ENCODE data around the gene STAM.

STAM gene

DNA sequence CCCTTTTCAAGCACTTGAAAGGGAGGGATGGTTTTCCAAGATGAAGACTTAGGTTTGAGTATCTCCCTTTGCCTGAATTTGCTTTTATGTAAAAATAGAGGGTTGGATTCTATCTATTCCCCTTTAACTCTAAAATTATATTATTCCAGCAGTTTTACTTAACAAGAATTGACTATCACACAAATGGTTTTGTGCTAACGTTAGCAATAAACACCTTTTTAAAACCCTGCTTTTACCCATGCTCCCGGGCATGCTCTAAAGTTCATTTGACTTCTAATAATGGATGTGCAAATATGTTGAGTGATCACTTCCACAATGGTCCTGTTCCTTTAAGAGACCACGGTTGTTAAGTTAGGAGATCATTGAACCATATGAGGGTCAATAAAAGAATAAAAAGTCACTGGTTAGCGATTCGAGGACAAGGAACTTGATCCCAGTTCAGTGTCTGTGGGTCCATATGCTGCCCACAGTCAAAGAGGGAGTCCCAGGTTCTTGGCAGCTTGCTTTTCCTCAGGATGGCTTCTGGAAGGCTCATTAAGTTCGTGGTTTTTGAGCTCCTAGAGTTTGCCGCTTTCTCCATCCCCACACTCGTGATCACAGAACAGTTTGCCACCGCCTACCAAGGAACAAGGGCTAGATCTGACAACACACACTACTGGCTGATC lies 108.0 kb downstream of the STAM start, which contains the start of gene TMEM236:
TMEM236 (plus strand) TSS at position 421 of the 665 bp plus-strand sequence; CDS start at position 516, 95 bp downstream.
- Histone ChIP-seq H3K4ac (ENCODE audit: low read depth, low read length) (no peak within 1 kb of the TSS), H4K5ac (ENCODE audit: low read length) (no peak within 1 kb of the TSS), H3K56ac (ENCODE audit: low read length) (no peak within 1 kb of the TSS), H3K4me2 (ENCODE audit: low read length) (no peak within 1 kb of the TSS), H2BK120ac (ENCODE audit: low read depth, low read length) (no peak within 1 kb of the TSS), H3K79me1 (ENCODE audit: low read length) (no peaks in the 10 kb centered on the region), H3K4me3 (ENCODE audit: low read length) (no peak within 1 kb of the TSS), H2BK15ac (replicated peaks; ENCODE audit: low read depth) (no peak within 1 kb of the TSS), H2BK5ac (ENCODE audit: low read length) (no peak within 1 kb of the TSS), H3K36me3 (ENCODE audit: control insufficient read depth, insufficient read depth, low read length) (no peaks in the 10 kb centered on the region), H2AK5ac (ENCODE audit: low read length) (no peak within 1 kb of the TSS), H3K79me2 (ENCODE audit: control insufficient read depth, insufficient read depth, low read length) (no peaks in the 10 kb centered on the region), H3K9ac (ENCODE audit: low read length) (no peak within 1 kb of the TSS), H3K4me1 (ENCODE audit: control insufficient read depth, low read depth, low read length) (no peaks in the 10 kb centered on the region), H3K27ac (ENCODE audit: low read depth, low read length) (no peak within 1 kb of the TSS), H3K27me3 (ENCODE audit: insufficient read depth, low read length, poor library complexity) (no peaks in the 10 kb centered on the region), H3K18ac (ENCODE audit: low read length) (no peak within 1 kb of the TSS), H4K8ac (ENCODE audit: low read depth, low read length) (no peak within 1 kb of the TSS), H3K23ac (ENCODE audit: low read length) (no peak within 1 kb of the TSS)
- DNase-seq: no peak
- WGBS (ENCODE audit: extremely low coverage, insufficient coverage, low lambda C conversion rate): no CpG with 5 or more reads among the region's 9 CpGs

DNA sequence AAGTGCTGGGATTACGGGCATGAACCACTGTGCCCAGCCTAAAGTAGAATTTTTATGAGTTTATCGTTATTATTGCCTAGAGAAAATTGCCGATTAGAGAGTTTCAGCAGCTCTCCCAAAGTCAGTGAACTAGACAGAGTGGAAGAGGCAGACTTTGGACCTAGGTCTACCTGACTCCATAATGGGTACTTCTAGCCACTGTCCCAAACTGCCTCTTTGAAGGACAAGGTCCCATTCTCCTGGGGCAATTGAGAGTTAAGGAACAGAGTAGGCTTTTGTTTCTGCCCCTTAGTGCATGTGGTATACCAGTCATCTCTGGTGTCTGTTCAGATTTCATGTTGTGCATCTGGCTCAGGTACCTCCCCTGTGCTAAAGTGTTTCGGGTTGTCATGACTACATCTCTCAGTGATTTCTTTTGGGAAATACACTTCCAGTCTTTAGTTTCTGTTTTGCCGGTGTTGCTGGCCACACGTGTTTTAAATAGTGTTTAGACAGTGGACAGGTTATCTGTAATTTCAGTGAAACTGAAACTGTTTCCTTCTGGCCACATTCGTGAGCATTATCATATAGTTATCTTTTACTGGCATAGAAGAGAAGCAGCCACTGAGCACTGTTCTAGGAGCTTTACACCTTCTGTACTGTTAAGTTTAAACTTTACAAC lies 112.7 kb downstream of the STAM start:
- Histone ChIP-seq H3K79me1 (ENCODE audit: low read length) (no peaks in the 10 kb centered on the region), H2BK15ac (replicated peaks; ENCODE audit: low read depth) (no peak overlapping the region), H2AK5ac (ENCODE audit: low read length) (no peak overlapping the region), H3K27me3 (ENCODE audit: insufficient read depth, low read length, poor library complexity) (no peaks in the 10 kb centered on the region), H3K4me3 (ENCODE audit: low read length) (no peak overlapping the region), H3K18ac (ENCODE audit: low read length) (no peak overlapping the region), H3K4me1 (ENCODE audit: control insufficient read depth, low read depth, low read length) (no peaks in the 10 kb centered on the region), H2BK5ac (ENCODE audit: low read length) (no peak overlapping the region), H3K23ac (ENCODE audit: low read length) (no peak overlapping the region), H3K4me2 (ENCODE audit: low read length) (no peak overlapping the region), H3K79me2 (ENCODE audit: control insufficient read depth, insufficient read depth, low read length) (no peaks in the 10 kb centered on the region), H3K56ac (ENCODE audit: low read length) (no peak overlapping the region), H3K9ac (ENCODE audit: low read length) (no peak overlapping the region), H4K5ac (ENCODE audit: low read length) (no peak overlapping the region), H3K27ac (ENCODE audit: low read depth, low read length) (no peak overlapping the region), H4K8ac (ENCODE audit: low read depth, low read length) (no peak overlapping the region), H3K4ac (ENCODE audit: low read depth, low read length) (no peak overlapping the region), H2BK120ac (ENCODE audit: low read depth, low read length) (no peak overlapping the region), H3K36me3 (ENCODE audit: control insufficient read depth, insufficient read depth, low read length) (no peaks in the 10 kb centered on the region)
- whole genome bisulfite sequencing (ENCODE audit: extremely low coverage, insufficient coverage, low lambda C conversion rate): no CpG with 5 or more reads among the region's 7 CpGs
- no peak for DNase-seq

DNA sequence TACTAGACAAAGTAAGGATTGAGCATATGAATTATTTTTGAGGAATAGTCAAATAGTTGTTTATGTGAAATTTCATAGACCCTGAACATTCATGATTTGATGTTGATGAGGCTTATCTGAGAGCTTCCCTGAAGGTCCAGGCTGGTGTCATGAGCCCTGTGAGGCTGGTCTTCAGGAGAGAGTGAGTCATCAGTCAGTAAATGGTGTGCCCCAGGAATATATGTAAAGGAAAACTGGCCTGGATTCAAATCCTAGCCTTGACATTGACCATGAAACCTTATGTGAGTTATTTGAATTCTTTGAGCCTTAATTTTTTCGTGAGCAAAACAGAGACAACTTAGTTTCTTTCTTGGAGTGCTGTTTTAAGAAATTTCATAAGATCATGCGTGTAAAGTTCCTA lies 114.2 kb downstream of the STAM start:
- no peaks in the 10 kb centered on the region for H3K79me1 ChIP-seq (ENCODE audit: low read length)
- no peak overlapping the region for H3K4ac ChIP-seq (ENCODE audit: low read depth, low read length)
- no peak overlapping the region for H4K8ac ChIP-seq (ENCODE audit: low read depth, low read length)
- H2BK15ac ChIP-seq (replicated peaks; ENCODE audit: low read depth): no peak overlapping the region
- H3K23ac ChIP-seq (ENCODE audit: low read length): no peak overlapping the region
- H3K4me3 ChIP-seq (ENCODE audit: low read length): no peak overlapping the region
- H3K56ac ChIP-seq (ENCODE audit: low read length): no peak overlapping the region
- H3K9ac ChIP-seq (ENCODE audit: low read length): no peak overlapping the region
- no peak overlapping the region for H2BK5ac ChIP-seq (ENCODE audit: low read length)
- H3K27me3 ChIP-seq (ENCODE audit: insufficient read depth, low read length, poor library complexity): peaks cover 1% of the 10 kb centered on the region
- no peak overlapping the region for H3K18ac ChIP-seq (ENCODE audit: low read length)
- no peak overlapping the region for H2BK120ac ChIP-seq (ENCODE audit: low read depth, low read length)
- DNase-seq: no peak
- no peak overlapping the region for H3K4me2 ChIP-seq (ENCODE audit: low read length)
- H3K79me2 ChIP-seq (ENCODE audit: control insufficient read depth, insufficient read depth, low read length): no peaks in the 10 kb centered on the region
- H3K36me3 ChIP-seq (ENCODE audit: control insufficient read depth, insufficient read depth, low read length): no peaks in the 10 kb centered on the region
- no peak overlapping the region for H2AK5ac ChIP-seq (ENCODE audit: low read length)
- no peaks in the 10 kb centered on the region for H3K4me1 ChIP-seq (ENCODE audit: control insufficient read depth, low read depth, low read length)
- no peak overlapping the region for H4K5ac ChIP-seq (ENCODE audit: low read length)
- H3K27ac ChIP-seq (ENCODE audit: low read depth, low read length): no peak overlapping the region
- WGBS (ENCODE audit: extremely low coverage, insufficient coverage, low lambda C conversion rate): no CpG with 5 or more reads among the region's 2 CpGs

- no peak overlapping the region for H3K56ac ChIP-seq (ENCODE audit: low read length)
- H4K5ac ChIP-seq (ENCODE audit: low read length): no peak overlapping the region
- no peak overlapping the region for H3K4me2 ChIP-seq (ENCODE audit: low read length)
- H3K4me3 ChIP-seq (ENCODE audit: low read length): no peak overlapping the region
- no peaks in the 10 kb centered on the region for H3K4me1 ChIP-seq (ENCODE audit: control insufficient read depth, low read depth, low read length)
- H2BK5ac ChIP-seq (ENCODE audit: low read length): no peak overlapping the region
- no peak overlapping the region for H3K23ac ChIP-seq (ENCODE audit: low read length)
- H4K8ac ChIP-seq (ENCODE audit: low read depth, low read length): no peak overlapping the region
- no peak for DNase-seq
- H3K18ac ChIP-seq (ENCODE audit: low read length): no peak overlapping the region
- no peak overlapping the region for H2AK5ac ChIP-seq (ENCODE audit: low read length)
- peaks cover 5% of the 10 kb centered on the region for H3K27me3 ChIP-seq (ENCODE audit: insufficient read depth, low read length, poor library complexity)
- H2BK15ac ChIP-seq (replicated peaks; ENCODE audit: low read depth): no peak overlapping the region
- no peak overlapping the region for H3K27ac ChIP-seq (ENCODE audit: low read depth, low read length)
- H3K79me2 ChIP-seq (ENCODE audit: control insufficient read depth, insufficient read depth, low read length): no peaks in the 10 kb centered on the region
- H2BK120ac ChIP-seq (ENCODE audit: low read depth, low read length): no peak overlapping the region
- H3K79me1 ChIP-seq (ENCODE audit: low read length): no peaks in the 10 kb centered on the region
- no peak overlapping the region for H3K9ac ChIP-seq (ENCODE audit: low read length)
- no peaks in the 10 kb centered on the region for H3K36me3 ChIP-seq (ENCODE audit: control insufficient read depth, insufficient read depth, low read length)
- H3K4ac ChIP-seq (ENCODE audit: low read depth, low read length): no peak overlapping the region
Observed at GRCh38 chr10:17758896-17759295, 114.9 kb downstream of the STAM start.

DNA sequence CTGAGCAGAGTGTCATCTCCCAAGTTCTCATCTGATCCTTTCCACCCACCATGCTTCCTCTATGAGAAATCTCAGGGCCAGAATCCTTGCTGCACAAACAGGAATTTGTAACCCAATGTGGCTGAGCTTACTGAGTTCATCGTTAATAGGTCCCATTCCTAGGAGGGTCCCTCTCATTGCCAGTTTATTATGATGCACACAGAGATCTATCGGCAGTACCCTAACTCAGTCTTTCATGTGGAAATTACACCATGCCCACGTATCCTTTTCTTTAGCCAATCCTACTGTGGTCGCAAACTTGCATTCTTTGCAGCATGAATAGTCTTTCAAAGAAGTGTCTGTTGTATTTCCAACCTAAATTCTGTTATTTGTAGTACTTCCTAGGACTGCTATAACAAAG lies 120.2 kb downstream of the STAM start:
- H3K27me3 ChIP-seq (ENCODE audit: insufficient read depth, low read length, poor library complexity): peaks cover 8% of the 10 kb centered on the region
- no peak overlapping the region for H3K4ac ChIP-seq (ENCODE audit: low read depth, low read length)
- no CpG with 5 or more reads among the region's 4 CpGs for WGBS (ENCODE audit: extremely low coverage, insufficient coverage, low lambda C conversion rate)
- H2BK15ac ChIP-seq (replicated peaks; ENCODE audit: low read depth): no peak overlapping the region
- H3K4me2 ChIP-seq (ENCODE audit: low read length): no peak overlapping the region
- H2BK120ac ChIP-seq (ENCODE audit: low read depth, low read length): no peak overlapping the region
- H3K4me1 ChIP-seq (ENCODE audit: control insufficient read depth, low read depth, low read length): no peaks in the 10 kb centered on the region
- no peaks in the 10 kb centered on the region for H3K79me1 ChIP-seq (ENCODE audit: low read length)
- no peak overlapping the region for H3K4me3 ChIP-seq (ENCODE audit: low read length)
- no peak for DNase-seq
- no peak overlapping the region for H2BK5ac ChIP-seq (ENCODE audit: low read length)
- H2AK5ac ChIP-seq (ENCODE audit: low read length): no peak overlapping the region
- no peak overlapping the region for H3K23ac ChIP-seq (ENCODE audit: low read length)
- no peaks in the 10 kb centered on the region for H3K79me2 ChIP-seq (ENCODE audit: control insufficient read depth, insufficient read depth, low read length)
- H4K8ac ChIP-seq (ENCODE audit: low read depth, low read length): no peak overlapping the region
- H3K56ac ChIP-seq (ENCODE audit: low read length): no peak overlapping the region
- no peak overlapping the region for H3K27ac ChIP-seq (ENCODE audit: low read depth, low read length)
- H3K9ac ChIP-seq (ENCODE audit: low read length): no peak overlapping the region
- H3K36me3 ChIP-seq (ENCODE audit: control insufficient read depth, insufficient read depth, low read length): no peaks in the 10 kb centered on the region
- H4K5ac ChIP-seq (ENCODE audit: low read length): no peak overlapping the region
- H3K18ac ChIP-seq (ENCODE audit: low read length): no peak overlapping the region

DNA sequence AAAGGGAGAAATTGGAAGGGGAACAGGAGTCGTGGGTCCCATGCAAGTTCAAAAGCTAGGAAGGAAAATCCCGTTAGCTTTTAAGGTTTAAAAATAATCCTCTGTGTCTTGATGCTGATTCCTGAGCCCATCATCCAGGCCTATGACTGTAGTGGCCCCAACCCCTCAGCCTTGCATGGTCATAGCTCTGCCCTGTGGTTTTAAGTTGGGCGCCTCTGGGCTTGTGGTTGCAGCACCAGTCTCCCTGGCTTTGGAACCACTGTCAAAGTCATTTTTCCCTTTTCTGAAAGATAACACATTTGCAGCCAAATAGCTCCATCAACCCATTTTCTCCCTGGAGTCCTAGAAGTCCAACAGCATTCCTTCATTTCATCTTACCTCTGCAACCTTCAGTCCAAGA lies 121.7 kb downstream of the STAM start:
- H3K4me2 ChIP-seq (ENCODE audit: low read length): no peak overlapping the region
- DNase-seq: no peak
- H4K5ac ChIP-seq (ENCODE audit: low read length): no peak overlapping the region
- H2BK120ac ChIP-seq (ENCODE audit: low read depth, low read length): no peak overlapping the region
- no peak overlapping the region for H3K27ac ChIP-seq (ENCODE audit: low read depth, low read length)
- H3K4ac ChIP-seq (ENCODE audit: low read depth, low read length): no peak overlapping the region
- no peak overlapping the region for H3K56ac ChIP-seq (ENCODE audit: low read length)
- H3K36me3 ChIP-seq (ENCODE audit: control insufficient read depth, insufficient read depth, low read length): no peaks in the 10 kb centered on the region
- H3K9ac ChIP-seq (ENCODE audit: low read length): no peak overlapping the region
- H2AK5ac ChIP-seq (ENCODE audit: low read length): no peak overlapping the region
- H3K4me1 ChIP-seq (ENCODE audit: control insufficient read depth, low read depth, low read length): no peaks in the 10 kb centered on the region
- H3K79me2 ChIP-seq (ENCODE audit: control insufficient read depth, insufficient read depth, low read length): no peaks in the 10 kb centered on the region
- no peaks in the 10 kb centered on the region for H3K79me1 ChIP-seq (ENCODE audit: low read length)
- no peak overlapping the region for H2BK15ac ChIP-seq (replicated peaks; ENCODE audit: low read depth)
- peaks cover 8% of the 10 kb centered on the region for H3K27me3 ChIP-seq (ENCODE audit: insufficient read depth, low read length, poor library complexity)
- no peak overlapping the region for H4K8ac ChIP-seq (ENCODE audit: low read depth, low read length)
- no peak overlapping the region for H3K23ac ChIP-seq (ENCODE audit: low read length)
- H2BK5ac ChIP-seq (ENCODE audit: low read length): no peak overlapping the region
- WGBS (ENCODE audit: extremely low coverage, insufficient coverage, low lambda C conversion rate): no CpG with 5 or more reads among the region's 3 CpGs
- no peak overlapping the region for H3K4me3 ChIP-seq (ENCODE audit: low read length)
- H3K18ac ChIP-seq (ENCODE audit: low read length): no peak overlapping the region

Data from mesendoderm (in vitro differentiated cells).